KMS-11 (cell line): ENCODE measurements around the gene TXNL4B.

Experiments used
- H2AFZ ChIP-seq: fragments of 200-600 bp; sonication (generic); 2 replicates; pipeline ENCODE4 v1.6.1; 2016; ENCODE audit warnings: antibody characterized with exemption, mixed run types, low read depth
- H3K27ac ChIP-seq: fragments of 200-600 bp; sonication (generic); 2 replicates; pipeline ENCODE4 v1.6.1; 2016; ENCODE audit warnings: mild to moderate bottlenecking, mixed run types
- H3K27me3 ChIP-seq: fragments of 200-600 bp; sonication (generic); 2 replicates; pipeline ENCODE4 v1.6.1; 2017; ENCODE audit warnings: mild to moderate bottlenecking, low read depth, mixed run types, moderate library complexity; ENCODE audit not compliant: insufficient read depth
- H3K36me3 ChIP-seq: fragments of 200-600 bp; sonication (generic); 2 replicates; pipeline ENCODE4 v1.6.1; 2017; ENCODE audit warnings: mild to moderate bottlenecking, mixed run types; ENCODE audit not compliant: insufficient read depth
- H3K4me1 ChIP-seq: fragments of 200-600 bp; sonication (generic); 2 replicates; pipeline ENCODE4 v1.6.1; 2016; ENCODE audit warnings: mild to moderate bottlenecking, low read depth, mixed run types; ENCODE audit not compliant: poor library complexity, severe bottlenecking
- H3K4me2 ChIP-seq: fragments of 200-600 bp; sonication (generic); 2 replicates; pipeline ENCODE4 v1.7.0; 2016; ENCODE audit warnings: mild to moderate bottlenecking, mixed run types
- H3K4me3 ChIP-seq: fragments of 200-600 bp; sonication (generic); IDR thresholded peaks from 2 replicates; pipeline ENCODE4 v1.6.1; 2017; ENCODE audit warnings: low read depth, low read length, mixed read lengths; ENCODE audit not compliant: insufficient read depth
- H3K79me2 ChIP-seq: fragments of 200-600 bp; sonication (generic); 2 replicates; pipeline ENCODE4 v1.6.1; 2016; ENCODE audit warnings: low read depth, mixed run types; ENCODE audit not compliant: insufficient read depth
- H3K9ac ChIP-seq: fragments of 200-600 bp; sonication (generic); 2 replicates; pipeline ENCODE4 v1.6.1; 2016; ENCODE audit warnings: mild to moderate bottlenecking, mixed run types
- H4K20me1 ChIP-seq: fragments of 200-600 bp; sonication (generic); 2 replicates; pipeline ENCODE4 v1.6.1; 2016; ENCODE audit warnings: mild to moderate bottlenecking, mixed run types; ENCODE audit not compliant: insufficient read depth
- CTCF ChIP-seq: fragments of 200-600 bp; sonication (generic); conservative IDR thresholded peaks from 2 replicates; pipeline ENCODE4 v1.6.1; 2017; ENCODE audit warnings: low read depth, mild to moderate bottlenecking, antibody characterized with exemption, low read length, moderate library complexity, mixed read lengths

TXNL4B gene

GRCh38 chr16:72072514-72073342 is 20.7 kb downstream of the TXNL4B start:
- H3K36me3 ChIP-seq, result no peaks in the 10 kb centered on the region
- no peak overlapping the region for H3K4me2 ChIP-seq
- no peak overlapping the region for H3K4me3 ChIP-seq
- H3K4me1 ChIP-seq, result no peaks in the 10 kb centered on the region
- H3K27ac ChIP-seq, result no peak overlapping the region
- H3K79me2 ChIP-seq, result no peaks in the 10 kb centered on the region
- no peaks in the 10 kb centered on the region for H3K27me3 ChIP-seq
- H2AFZ ChIP-seq, result no peak overlapping the region
- no peak overlapping the region for H3K9ac ChIP-seq
- H4K20me1 ChIP-seq, result no peaks in the 10 kb centered on the region
- TF ChIP-seq CTCF, result no peak

- no peaks in the 10 kb centered on the region for H3K4me1 ChIP-seq
- H3K36me3 ChIP-seq, result no peaks in the 10 kb centered on the region
- no peak for TF ChIP-seq CTCF
- no peaks in the 10 kb centered on the region for H3K27me3 ChIP-seq
- no peaks in the 10 kb centered on the region for H4K20me1 ChIP-seq
- no peak overlapping the region for H3K9ac ChIP-seq
- H3K27ac ChIP-seq, result no peak overlapping the region
- H2AFZ ChIP-seq, result no peak overlapping the region
- no peak overlapping the region for H3K4me2 ChIP-seq
- no peak overlapping the region for H3K4me3 ChIP-seq
- H3K79me2 ChIP-seq, result no peaks in the 10 kb centered on the region
These were observed 24.5 kb downstream of the TXNL4B start for GRCh38 chr16:72068930-72069329.

GRCh38 chr16:72066747-72067146 is 26.7 kb downstream of the TXNL4B start:
- Histone ChIP-seq H4K20me1 (no peaks in the 10 kb centered on the region), H3K4me1 (no peaks in the 10 kb centered on the region)

GRCh38 chr16:72064361-72064894 is 29.0 kb downstream of the TXNL4B start:
- no peaks in the 10 kb centered on the region for H3K79me2 ChIP-seq
- H3K27me3 ChIP-seq, result no peaks in the 10 kb centered on the region
- no peak for TF ChIP-seq CTCF

More at GRCh38 chr16:72066747-72067146, 26.7 kb downstream of the TXNL4B start:
- Histone ChIP-seq H3K36me3 (no peaks in the 10 kb centered on the region), H3K9ac (no peak overlapping the region), H3K79me2 (no peaks in the 10 kb centered on the region), H3K4me2 (no peak overlapping the region), H3K27ac (no peak overlapping the region), H2AFZ (no peak overlapping the region), H3K27me3 (no peaks in the 10 kb centered on the region), H3K4me3 (no peak overlapping the region)
- peak; percentile 72 for TF ChIP-seq CTCF

More at GRCh38 chr16:72064361-72064894, 29.0 kb downstream of the TXNL4B start:
- no peaks in the 10 kb centered on the region for H4K20me1 ChIP-seq
- H2AFZ ChIP-seq, result no peak overlapping the region
- no peak overlapping the region for H3K4me2 ChIP-seq
- H3K36me3 ChIP-seq, result no peaks in the 10 kb centered on the region
- H3K9ac ChIP-seq, result no peak overlapping the region
- no peaks in the 10 kb centered on the region for H3K4me1 ChIP-seq
- no peak overlapping the region for H3K27ac ChIP-seq
- H3K4me3 ChIP-seq, result no peak overlapping the region
